ENCODE results near the gene CCR9.

The CCR9 gene

GRCh38 chr3:45938043-45938435 is 51.7 kb downstream of the CCR9 start:
- H3K4me3 ChIP-seq (ENCODE audit: low read depth, low read length): no peak overlapping the region
- H2AFZ ChIP-seq: no peak overlapping the region
- H3K9ac ChIP-seq: no peak overlapping the region
- H3K4me1 ChIP-seq: no peaks in the 10 kb centered on the region
- H3K27me3 ChIP-seq (ENCODE audit: control insufficient read depth, insufficient read depth, low read length): no peaks in the 10 kb centered on the region
- H3K9me3 ChIP-seq (ENCODE audit: control insufficient read depth, low read length): no peaks in the 10 kb centered on the region
- H3K79me2 ChIP-seq: no peaks in the 10 kb centered on the region
- no peaks in the 10 kb centered on the region for H3K36me3 ChIP-seq (ENCODE audit: control insufficient read depth, insufficient read depth, low read length)
- H3K27ac ChIP-seq: no peak overlapping the region
- no peak for TF ChIP-seq CTCF (IDR thresholded peaks at IDR 0.05)
- no peak overlapping the region for H3K4me2 ChIP-seq (ENCODE audit: low read length)

GRCh38 chr3:45938864-45939263 is 52.5 kb downstream of the CCR9 start:
- no peaks in the 10 kb centered on the region for H3K4me1 ChIP-seq
- H3K9ac ChIP-seq: no peak overlapping the region
- H3K4me2 ChIP-seq (ENCODE audit: low read length): no peak overlapping the region
- TF ChIP-seq CTCF (IDR thresholded peaks at IDR 0.05): peak; percentile 88
- H3K4me3 ChIP-seq (ENCODE audit: low read depth, low read length): no peak overlapping the region
- H3K9me3 ChIP-seq (ENCODE audit: control insufficient read depth, low read length): no peaks in the 10 kb centered on the region
- H3K36me3 ChIP-seq (ENCODE audit: control insufficient read depth, insufficient read depth, low read length): no peaks in the 10 kb centered on the region
- H2AFZ ChIP-seq: no peak overlapping the region
- no peaks in the 10 kb centered on the region for H3K27me3 ChIP-seq (ENCODE audit: control insufficient read depth, insufficient read depth, low read length)
- no peaks in the 10 kb centered on the region for H3K79me2 ChIP-seq
- H3K27ac ChIP-seq: no peak overlapping the region

DNA sequence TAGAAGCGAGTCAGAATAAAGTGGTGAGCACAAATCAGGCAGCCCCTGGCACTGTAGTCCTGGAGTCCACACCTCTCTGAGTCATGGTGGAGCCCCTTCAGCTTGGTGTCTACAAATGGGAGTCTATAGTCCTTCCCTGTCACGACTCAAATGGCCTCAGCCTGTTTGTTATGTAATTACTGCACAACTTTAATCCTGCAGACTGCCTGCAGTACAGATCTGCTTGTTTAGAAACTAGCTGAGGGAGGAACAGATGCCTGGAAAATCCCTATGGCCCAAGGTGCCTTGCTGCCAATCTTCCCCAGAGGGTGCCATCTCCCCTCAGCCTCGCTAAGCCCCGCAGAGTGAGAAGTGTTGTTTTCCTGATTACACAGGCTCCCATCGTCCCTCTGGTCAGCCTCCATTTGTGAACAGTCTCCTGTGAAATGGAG is 53.0 kb downstream of the CCR9 start:
- no peak overlapping the region for H3K27ac ChIP-seq

GRCh38 chr3:45940004-45940780 is 53.8 kb downstream of the CCR9 start:
- no peaks in the 10 kb centered on the region for H3K4me1 ChIP-seq
- no peak for TF ChIP-seq CTCF (IDR thresholded peaks at IDR 0.05)
- H3K36me3 ChIP-seq (ENCODE audit: control insufficient read depth, insufficient read depth, low read length): no peaks in the 10 kb centered on the region
- no peaks in the 10 kb centered on the region for H3K9me3 ChIP-seq (ENCODE audit: control insufficient read depth, low read length)
- H3K27me3 ChIP-seq (ENCODE audit: control insufficient read depth, insufficient read depth, low read length): no peaks in the 10 kb centered on the region
- no peak overlapping the region for H3K4me2 ChIP-seq (ENCODE audit: low read length)
- no peak overlapping the region for H2AFZ ChIP-seq
- H3K27ac ChIP-seq: no peak overlapping the region
- H3K9ac ChIP-seq: no peak overlapping the region
- no peaks in the 10 kb centered on the region for H3K79me2 ChIP-seq
- H3K4me3 ChIP-seq (ENCODE audit: low read depth, low read length): no peak overlapping the region

More for the DNA sequence above, 53.0 kb downstream of the CCR9 start:
- Histone ChIP-seq H3K4me3 (ENCODE audit: low read depth, low read length) (no peak overlapping the region), H3K79me2 (no peaks in the 10 kb centered on the region), H3K4me2 (ENCODE audit: low read length) (no peak overlapping the region), H3K4me1 (no peaks in the 10 kb centered on the region), H3K9ac (no peak overlapping the region), H3K36me3 (ENCODE audit: control insufficient read depth, insufficient read depth, low read length) (no peaks in the 10 kb centered on the region), H3K9me3 (ENCODE audit: control insufficient read depth, low read length) (no peaks in the 10 kb centered on the region), H3K27me3 (ENCODE audit: control insufficient read depth, insufficient read depth, low read length) (no peaks in the 10 kb centered on the region), H2AFZ (no peak overlapping the region)
- TF ChIP-seq CTCF (IDR thresholded peaks at IDR 0.05): no peak
